Thyroid gland (tissue), 4 donors: ENCODE data around the gene CLDN22. TPM values are rescaled to one million over a fixed set of nuclear protein-coding genes. Genes with fewer than 3 reads are reported as not detected.

Source experiments
- DNase-seq, 2 donors: peaks; one replicate each; pipeline ENCODE4 v3.0.0-alpha.2; 2019
- H3K27ac ChIP-seq, 3 donors: fragments of 200-600 bp; sonication (generic); 1 replicate in 2 of 3; 2 replicates in 1 of 3; pipeline ENCODE4 v1.5.1; 2016 to 2019; ENCODE audit warnings: mild to moderate bottlenecking in 1 of 3, moderate library complexity in 1 of 3
- H3K27me3 ChIP-seq: fragments of 200-600 bp; sonication (generic); one replicate; pipeline ENCODE4 v1.5.1; 2019
- H3K36me3 ChIP-seq, 2 donors: fragments of 200-600 bp; sonication (generic); one replicate each; pipeline ENCODE4 v1.5.1; 2016 to 2019
- H3K4me1 ChIP-seq, 2 donors: fragments of 200-600 bp; sonication (generic); one replicate each; pipeline ENCODE4 v1.5.1; 2017 to 2019
- H3K4me3 ChIP-seq, 3 donors: fragments of 200-600 bp; sonication (generic); replicated peaks in 1 of 3; 1 replicate in 2 of 3; 2 replicates in 1 of 3; pipeline ENCODE4 v1.5.1; 2016; ENCODE audit warnings: mild to moderate bottlenecking in 1 of 3
- H3K9me3 ChIP-seq: fragments of 200-600 bp; sonication (generic); one replicate; pipeline ENCODE4 v1.5.1; 2017
- POLR2A ChIP-seq, 2 donors: fragments of 450-650 bp; IDR thresholded peaks; one replicate each; pipeline ENCODE4 v1.6.1; 2017; ENCODE audit warnings: antibody characterized with exemption in 2 of 2, mild to moderate bottlenecking in 2 of 2, moderate library complexity in 1 of 2
- WGBS, 2 donors: methylation state at CpG; one replicate each; pipeline ENCODE4 v1.1.5; 2017; 5-methylcytosine and 5-hydroxymethylcytosine counted together
- intact Hi-C: fragments of 100-400 bp; cut with DNase I; formaldehyde crosslinking; loops from one replicate; pipeline ENCODE4 v1.15.1; 2023
- total RNA-seq, 4 donors: library from RNA; depleted of rRNA; stranded (reverse); fragments of >200 nt; gene quantifications; one replicate each; pipeline ENCODE4 v1.2.3, GENCODE V29; 2016
- TF ChIP-seq, protein P1 (sequence below), 6 experiments: fragments of 200-600 bp in 3 of 6; fragments of 450-650 bp in 3 of 6; sonication (generic) in 3 of 6; IDR thresholded peaks; one replicate each; pipeline ENCODE4 v1.5.1; 2016 to 2019; ENCODE audit warnings: antibody characterized with exemption in 6 of 6, mild to moderate bottlenecking in 2 of 6, inconsistent platforms in 1 of 6, moderate library complexity in 1 of 6

The CLDN22 gene
- total RNA-seq, 4 donors from 2014 or later: not detected

DNA sequence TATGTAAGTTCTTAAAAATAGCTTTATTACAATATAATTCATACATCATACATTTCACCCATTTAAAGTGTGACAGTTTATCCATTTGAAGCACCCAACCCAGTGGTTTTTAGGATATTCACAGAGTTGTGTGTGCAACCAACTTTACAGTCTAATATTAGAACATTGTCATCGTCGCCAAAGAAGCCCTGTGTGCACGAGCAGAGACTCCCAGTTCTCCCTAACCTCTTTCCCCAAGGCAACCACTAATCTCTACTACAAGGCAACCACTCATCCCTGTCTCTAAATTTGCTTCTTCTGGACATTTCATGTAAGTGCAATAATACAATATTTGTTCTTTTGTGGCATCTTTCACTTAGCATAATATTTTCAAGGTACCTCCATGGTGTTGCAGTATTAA is 47.7 kb downstream of the CLDN22 start:
- no peak overlapping the region for H3K27ac ChIP-seq
- intact Hi-C loops: no loop called here
- TF ChIP-seq, protein P1, sequence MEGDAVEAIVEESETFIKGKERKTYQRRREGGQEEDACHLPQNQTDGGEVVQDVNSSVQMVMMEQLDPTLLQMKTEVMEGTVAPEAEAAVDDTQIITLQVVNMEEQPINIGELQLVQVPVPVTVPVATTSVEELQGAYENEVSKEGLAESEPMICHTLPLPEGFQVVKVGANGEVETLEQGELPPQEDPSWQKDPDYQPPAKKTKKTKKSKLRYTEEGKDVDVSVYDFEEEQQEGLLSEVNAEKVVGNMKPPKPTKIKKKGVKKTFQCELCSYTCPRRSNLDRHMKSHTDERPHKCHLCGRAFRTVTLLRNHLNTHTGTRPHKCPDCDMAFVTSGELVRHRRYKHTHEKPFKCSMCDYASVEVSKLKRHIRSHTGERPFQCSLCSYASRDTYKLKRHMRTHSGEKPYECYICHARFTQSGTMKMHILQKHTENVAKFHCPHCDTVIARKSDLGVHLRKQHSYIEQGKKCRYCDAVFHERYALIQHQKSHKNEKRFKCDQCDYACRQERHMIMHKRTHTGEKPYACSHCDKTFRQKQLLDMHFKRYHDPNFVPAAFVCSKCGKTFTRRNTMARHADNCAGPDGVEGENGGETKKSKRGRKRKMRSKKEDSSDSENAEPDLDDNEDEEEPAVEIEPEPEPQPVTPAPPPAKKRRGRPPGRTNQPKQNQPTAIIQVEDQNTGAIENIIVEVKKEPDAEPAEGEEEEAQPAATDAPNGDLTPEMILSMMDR (IDR thresholded peaks at IDR 0.05): no peak
- TF ChIP-seq POLR2A (IDR thresholded peaks at IDR 0.05): no peak

DNA sequence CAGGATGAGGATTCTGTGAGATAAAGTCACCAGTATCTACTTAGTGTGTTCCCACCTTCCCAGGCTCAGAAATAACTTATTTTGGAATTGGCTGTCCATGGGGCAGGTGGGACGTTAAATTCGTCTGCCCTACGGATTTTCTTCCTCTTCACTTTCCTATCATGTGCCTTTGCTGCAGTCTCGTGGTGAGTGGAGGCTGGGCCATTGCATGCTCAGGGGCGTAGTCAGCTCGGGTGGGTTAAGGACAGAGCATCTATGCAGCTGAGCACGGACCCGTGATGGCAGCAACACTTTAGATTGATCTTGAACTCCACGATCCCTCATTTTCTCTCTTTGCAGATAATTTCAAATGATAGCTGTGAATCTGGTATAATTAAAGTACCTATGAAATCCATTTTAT is 51.5 kb downstream of the CLDN22 start:
- H3K27me3 ChIP-seq: no peaks in the 10 kb centered on the region
- H3K4me3 ChIP-seq: no peak overlapping the region
- intact Hi-C loops: no loop called here
- TF ChIP-seq, protein P1 (IDR thresholded peaks at IDR 0.05): no peak
- no peak for TF ChIP-seq POLR2A (IDR thresholded peaks at IDR 0.05)
- no peak overlapping the region for H3K27ac ChIP-seq
- H3K4me1 ChIP-seq: no peaks in the 10 kb centered on the region
- WGBS, 2 donors: 93 to 97% methylated on average over 9 of the region's 9 CpGs
- peaks cover 23 to 24% of the 10 kb centered on the region in 2 donors for H3K36me3 ChIP-seq
- no peaks in the 10 kb centered on the region for H3K9me3 ChIP-seq
- DNase-seq: no peak

More for the DNA sequence above, 47.7 kb downstream of the CLDN22 start:
- Histone ChIP-seq H3K27me3 (no peaks in the 10 kb centered on the region), H3K36me3 (peaks cover 29 to 30% of the 10 kb centered on the region in 2 donors), H3K9me3 (no peaks in the 10 kb centered on the region), H3K4me1 (no peaks in the 10 kb centered on the region), H3K4me3 (no peak overlapping the region)
- 92 to 93% methylated on average over 3 of the region's 3 CpGs for WGBS, 2 donors
- no peak for DNase-seq

Other genes with a start within 250 kb of the CLDN22 start
- gene WWC2, start 221.0 kb downstream of the CLDN22 start, total RNA-seq: 10 to 100 TPM; 44.6 to 87.4 (median 53.5) TPM
- gene CLDN24, start 2.1 kb upstream of the CLDN22 start, total RNA-seq: not detected
- gene CDKN2AIP, start 124.4 kb upstream of the CLDN22 start, total RNA-seq: 10 to 100 TPM; 16.9 to 30.3 (median 22.8) TPM
- gene ING2, start 184.8 kb upstream of the CLDN22 start, total RNA-seq: 10 to 100 TPM; 17.2 to 21.4 (median 18.8) TPM